GM21786 (cell line): ENCODE results near the gene PNMT.
"Not testable (repeated sequence)": the region's sequence is repeated elsewhere in the genome, so short reads cannot be mapped to it uniquely, and the experiment has no call there.

Experiments
- ATAC-seq: cut with Tn5 transposase; IDR thresholded peaks from one replicate; pipeline ENCODE4 v1.9.1; 2021; ENCODE audit not compliant: unreplicated experiment

PNMT gene

DNA sequence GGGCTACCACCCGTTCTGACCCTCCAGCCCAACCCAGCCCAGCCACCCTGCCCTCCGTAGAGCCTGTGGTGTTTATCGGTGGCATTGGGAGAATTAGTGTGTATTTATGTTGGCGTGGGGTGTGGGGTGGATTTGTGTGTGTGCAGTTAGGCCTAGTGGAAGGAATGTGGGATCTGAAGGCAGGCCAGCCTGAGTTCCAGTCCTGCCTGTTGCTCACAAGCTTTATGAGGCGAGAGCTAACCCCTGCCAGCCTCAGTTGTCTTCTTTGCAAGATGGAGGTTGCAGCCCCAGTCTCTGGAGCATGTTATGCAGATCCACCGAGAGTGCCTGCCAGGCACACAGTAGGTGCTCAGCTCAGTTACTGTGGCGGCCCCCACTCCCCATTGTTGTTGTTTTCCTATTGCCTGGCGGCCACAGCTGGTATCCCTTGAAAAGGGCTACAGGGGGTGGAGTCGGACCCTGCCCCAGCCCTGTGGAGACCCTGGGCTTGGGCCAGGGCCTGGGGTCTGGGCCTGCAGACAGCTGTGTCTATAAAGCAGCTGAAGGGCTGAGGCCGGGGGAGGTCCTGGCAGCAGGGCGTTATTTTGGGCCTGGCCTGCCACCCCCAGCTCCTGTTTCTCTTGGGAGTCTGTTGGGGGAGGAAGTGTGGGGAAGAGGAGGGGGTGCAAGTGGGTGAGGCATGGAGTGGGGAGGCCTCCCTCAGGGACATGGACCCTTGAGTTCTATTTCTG lies 36.7 kb downstream of the PNMT start:
- no peak for ATAC-seq

DNA sequence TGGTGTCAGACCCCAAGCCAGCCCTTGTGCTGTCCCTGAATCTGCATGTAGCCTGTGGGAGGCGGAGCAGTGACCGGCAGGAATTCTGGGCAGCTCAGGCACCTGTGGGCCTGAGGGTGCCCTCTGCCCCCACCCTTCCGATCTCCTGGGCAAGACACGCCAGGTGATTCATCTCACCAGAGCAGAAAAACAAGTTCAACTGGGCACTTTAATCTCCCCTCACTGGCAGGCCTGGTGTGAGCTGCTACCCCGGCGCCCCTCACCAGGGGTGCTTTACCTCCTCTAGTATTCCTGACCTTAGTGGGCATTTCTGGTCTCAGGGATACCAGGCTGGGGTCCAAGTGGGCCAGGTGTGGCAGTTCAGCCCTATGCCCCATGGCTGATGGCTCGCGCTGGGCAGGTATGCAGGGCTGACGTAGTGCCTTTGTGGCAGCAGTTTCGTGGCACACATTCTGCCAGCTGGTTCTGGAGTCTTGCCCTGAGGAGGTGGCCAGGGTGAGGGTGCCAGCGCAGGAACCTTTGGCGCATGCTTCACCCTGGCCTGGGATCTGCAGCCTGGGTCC lies 37.6 kb downstream of the PNMT start:
- ATAC-seq = no peak

DNA sequence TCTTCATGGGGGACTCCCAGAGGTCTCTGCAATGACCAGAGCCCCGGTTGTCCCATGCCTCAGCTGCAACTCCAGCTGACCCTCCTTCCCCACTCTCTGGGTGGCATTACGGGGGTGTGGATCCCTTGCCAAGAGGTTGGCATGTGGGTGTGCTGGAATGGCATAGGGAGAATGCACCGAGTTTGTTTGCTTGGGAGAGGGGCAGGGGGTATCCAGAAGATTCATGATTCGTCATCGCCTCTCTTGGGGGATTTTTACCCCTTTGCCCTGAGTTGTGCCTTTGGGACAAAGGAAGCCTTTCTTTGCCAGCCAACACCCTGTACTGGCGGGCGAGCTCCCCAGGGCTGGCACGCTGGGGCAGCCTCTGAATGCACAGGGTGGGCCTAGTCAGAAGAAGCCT lies 38.1 kb downstream of the PNMT start:
- no peak for ATAC-seq

DNA sequence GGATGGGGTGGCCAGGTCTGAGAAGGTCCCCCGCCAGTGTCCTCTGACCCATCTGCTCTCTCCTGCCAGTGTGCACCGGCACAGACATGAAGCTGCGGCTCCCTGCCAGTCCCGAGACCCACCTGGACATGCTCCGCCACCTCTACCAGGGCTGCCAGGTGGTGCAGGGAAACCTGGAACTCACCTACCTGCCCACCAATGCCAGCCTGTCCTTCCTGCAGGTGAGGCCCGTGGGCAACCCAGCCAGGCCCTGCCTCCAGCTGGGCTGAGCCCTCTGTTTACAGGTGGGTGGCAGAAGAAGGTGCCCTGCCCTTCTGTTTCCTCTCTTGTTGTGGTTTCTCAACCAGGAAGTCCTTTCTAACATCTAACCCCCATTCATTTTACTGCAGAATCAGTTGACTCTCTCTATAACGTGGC lies 38.7 kb downstream of the PNMT start:
- no peak for ATAC-seq

DNA sequence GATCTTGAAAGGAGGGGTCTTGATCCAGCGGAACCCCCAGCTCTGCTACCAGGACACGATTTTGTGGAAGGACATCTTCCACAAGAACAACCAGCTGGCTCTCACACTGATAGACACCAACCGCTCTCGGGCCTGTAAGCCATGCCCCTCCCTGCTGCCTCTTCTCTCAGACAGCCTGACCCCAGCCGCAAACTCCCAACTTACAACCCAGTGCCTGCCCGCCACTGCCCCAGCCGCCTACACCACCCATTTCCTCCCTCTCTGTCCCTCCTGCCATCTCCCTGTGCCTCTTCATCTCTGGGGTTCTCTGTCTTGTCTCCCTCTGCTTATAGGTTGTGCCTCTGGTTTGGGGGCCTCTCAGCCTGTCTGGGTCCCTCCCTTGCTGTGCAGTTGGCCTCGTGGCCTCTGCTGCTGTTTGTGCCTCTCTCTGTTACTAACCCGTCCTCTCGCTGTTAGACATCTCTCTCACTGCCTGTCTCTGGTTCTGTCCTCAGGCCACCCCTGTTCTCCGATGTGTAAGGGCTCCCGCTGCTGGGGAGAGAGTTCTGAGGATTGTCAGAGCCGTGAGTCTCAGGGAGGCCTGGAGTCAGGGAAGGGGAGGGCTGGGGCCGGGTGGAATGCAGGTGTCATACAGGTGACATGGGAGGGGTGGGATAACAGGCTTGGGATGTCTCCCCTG lies 41.2 kb downstream of the PNMT start:
- no peak for ATAC-seq

DNA sequence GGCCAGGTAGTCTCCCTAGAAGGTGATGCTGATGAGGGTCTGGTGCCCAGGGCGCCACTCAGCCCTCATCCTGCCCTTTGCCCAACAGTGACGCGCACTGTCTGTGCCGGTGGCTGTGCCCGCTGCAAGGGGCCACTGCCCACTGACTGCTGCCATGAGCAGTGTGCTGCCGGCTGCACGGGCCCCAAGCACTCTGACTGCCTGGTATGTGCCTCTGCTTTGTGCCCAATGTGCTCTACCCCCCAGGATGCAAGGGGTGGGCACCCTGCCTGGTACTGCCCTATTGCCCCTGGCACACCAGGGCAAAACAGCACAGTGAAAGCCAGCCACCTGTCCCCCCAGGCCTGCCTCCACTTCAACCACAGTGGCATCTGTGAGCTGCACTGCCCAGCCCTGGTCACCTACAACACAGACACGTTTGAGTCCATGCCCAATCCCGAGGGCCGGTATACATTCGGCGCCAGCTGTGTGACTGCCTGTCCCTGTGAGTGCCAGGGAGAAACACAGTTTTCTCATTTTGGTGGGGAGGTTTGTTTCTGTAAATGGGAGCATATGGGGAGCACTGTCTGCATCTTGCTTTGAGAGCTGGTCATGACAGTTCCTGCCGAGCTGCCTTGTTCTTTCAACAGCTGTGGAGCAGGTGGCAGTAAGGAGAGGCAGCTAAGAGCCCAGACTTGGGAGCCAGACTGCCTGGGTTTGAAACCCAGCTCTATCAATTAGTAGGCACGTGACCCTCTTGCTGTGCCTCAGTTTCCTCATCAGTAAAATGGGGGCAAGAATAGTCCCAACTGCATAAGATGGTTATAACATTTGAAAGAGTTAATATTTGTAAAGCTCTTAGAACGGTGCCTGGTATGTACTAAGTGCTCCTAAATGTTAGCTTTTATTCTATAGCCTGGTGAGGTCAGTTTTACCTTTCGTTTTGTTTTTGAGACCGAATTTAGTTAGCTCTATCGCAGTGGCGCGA lies 42.0 kb downstream of the PNMT start:
- no peak for ATAC-seq

DNA sequence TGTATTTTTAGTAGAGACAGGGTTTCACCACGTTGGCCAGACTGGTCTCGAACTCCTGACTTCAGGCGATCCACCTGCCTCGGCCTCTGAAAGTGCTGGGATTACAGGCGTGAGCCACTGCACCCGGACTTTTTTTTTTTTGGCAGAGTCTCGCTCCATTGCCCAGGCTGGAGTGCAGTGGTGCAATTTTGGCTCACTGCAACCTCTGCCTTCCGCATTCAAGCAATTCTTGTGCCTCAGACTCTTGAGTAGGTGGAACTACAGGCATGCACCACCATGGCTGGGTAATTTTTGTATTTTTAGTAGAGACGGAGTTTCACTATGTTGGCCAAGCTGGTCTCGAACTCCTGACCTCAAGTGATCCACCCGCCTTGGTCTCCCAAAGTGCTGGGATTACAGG lies 42.8 kb downstream of the PNMT start:
- not testable (repeated sequence) for ATAC-seq

DNA sequence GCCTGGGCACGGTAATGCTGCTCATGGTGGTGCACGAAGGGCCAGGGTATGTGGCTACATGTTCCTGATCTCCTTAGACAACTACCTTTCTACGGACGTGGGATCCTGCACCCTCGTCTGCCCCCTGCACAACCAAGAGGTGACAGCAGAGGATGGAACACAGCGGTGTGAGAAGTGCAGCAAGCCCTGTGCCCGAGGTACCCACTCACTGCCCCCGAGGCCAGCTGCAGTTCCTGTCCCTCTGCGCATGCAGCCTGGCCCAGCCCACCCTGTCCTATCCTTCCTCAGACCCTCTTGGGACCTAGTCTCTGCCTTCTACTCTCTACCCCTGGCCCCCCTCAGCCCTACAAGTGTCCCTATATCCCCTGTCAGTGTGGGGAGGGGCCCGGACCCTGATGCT lies 43.6 kb downstream of the PNMT start:
- no peak for ATAC-seq

DNA sequence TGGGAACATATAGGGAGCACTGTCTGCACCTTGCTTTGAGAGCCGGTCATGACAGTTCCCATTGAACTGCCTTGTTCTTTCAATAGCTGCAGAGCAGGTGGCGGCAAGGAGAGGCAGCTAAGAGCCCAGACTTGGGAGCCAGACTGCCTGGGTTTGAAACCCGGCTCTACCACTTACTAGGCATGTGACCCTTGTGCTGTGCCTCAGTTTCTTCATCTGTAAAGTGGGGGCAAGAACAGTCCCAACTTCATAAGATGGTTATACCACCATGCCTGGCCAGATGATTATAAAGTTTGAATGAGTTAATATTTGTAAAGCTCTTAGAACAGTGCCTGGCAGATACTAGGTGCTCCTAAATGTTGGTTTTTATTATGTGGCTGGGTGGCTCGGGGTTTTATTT lies 46.0 kb downstream of the PNMT start:
- ATAC-seq = no peak

DNA sequence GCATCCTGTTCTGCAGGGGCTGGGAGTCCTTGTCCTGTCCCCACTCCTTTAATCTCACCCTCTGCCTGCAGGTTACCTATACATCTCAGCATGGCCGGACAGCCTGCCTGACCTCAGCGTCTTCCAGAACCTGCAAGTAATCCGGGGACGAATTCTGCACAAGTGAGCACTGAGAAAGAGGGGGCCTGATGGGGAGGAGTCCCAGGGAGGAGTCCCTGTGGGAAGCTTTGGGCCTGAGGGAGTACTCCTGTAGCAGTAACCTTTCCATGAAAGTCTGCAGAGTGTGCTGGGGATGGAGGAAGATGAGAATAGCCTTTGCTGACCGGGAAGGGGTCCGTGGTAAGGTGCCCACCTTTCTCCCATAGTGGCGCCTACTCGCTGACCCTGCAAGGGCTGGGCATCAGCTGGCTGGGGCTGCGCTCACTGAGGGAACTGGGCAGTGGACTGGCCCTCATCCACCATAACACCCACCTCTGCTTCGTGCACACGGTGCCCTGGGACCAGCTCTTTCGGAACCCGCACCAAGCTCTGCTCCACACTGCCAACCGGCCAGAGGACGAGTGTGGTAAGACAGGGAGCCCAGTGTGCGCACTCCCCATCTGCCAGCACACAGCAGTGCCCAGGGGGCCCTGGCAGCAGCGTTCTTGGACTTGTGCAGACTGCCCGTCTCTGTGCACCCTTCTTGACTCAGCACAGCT lies 47.3 kb downstream of the PNMT start:
- ATAC-seq = no peak

DNA sequence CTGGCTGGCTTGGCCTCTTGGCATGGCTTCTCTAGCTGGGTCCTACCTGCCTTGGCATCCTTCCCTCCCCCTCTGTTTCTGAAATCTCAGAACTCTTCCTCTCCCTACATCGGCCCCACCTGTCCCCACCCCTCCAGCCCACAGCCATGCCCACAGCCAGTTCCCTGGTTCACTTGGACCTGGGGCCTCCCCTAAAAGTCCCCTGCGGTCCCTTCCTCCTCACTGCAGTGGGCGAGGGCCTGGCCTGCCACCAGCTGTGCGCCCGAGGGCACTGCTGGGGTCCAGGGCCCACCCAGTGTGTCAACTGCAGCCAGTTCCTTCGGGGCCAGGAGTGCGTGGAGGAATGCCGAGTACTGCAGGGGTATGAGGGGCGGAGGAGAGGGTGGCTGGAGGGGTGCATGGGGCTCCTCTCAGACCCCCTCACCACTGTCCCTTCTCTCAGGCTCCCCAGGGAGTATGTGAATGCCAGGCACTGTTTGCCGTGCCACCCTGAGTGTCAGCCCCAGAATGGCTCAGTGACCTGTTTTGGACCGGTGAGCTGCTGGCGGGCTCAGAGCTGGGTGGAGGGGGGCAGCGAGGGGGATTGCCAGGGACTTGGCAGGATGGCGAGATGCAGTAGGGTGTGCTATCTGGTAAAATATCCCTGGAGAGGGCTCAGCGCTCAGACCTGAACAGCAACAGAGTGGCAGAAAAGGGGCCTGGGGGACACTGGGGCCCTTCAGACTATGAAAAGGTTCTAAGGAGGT lies 48.0 kb downstream of the PNMT start:
- no peak for ATAC-seq

DNA sequence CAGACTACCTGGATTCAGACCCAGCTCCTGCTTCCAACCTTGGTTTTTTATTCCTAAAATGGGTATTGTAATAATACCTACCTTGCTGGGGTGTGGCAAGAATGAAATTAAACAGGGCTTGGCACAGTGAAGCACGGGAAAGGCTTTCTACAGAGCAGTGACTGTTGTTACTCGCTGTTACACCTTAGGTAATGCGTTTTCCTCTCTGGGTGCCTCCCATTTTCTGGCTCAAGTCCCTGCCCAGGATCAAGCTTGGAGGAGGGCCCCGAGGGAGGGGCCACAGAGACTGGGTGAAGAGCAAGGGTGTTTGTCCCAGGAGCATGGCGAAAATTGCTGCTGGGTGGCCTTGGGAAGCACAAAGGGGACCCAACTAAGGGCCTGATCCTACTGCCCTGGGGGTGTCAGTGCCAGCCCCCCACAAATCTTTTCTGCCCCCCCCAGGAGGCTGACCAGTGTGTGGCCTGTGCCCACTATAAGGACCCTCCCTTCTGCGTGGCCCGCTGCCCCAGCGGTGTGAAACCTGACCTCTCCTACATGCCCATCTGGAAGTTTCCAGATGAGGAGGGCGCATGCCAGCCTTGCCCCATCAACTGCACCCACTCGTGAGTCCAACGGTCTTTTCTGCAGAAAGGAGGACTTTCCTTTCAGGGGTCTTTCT lies 48.8 kb downstream of the PNMT start:
- no peak for ATAC-seq

DNA sequence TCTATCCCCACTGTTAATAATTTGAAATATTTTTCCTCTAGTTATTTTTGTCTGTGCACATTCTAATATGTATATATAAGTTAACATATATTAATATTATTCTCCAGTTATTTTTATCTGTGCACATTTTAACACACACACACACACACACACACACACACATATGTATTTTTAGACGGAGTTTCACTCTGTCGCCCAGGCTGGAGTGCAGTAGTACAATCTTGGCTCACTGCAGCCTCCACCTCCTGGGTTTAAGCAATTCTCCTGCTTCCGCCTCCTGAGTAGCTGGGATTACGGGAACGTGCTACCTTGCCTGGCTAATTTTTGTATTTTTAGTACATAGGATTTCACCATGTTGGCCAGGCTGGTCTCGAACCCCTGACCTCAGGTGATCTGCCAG lies 49.4 kb downstream of the PNMT start:
- ATAC-seq = no peak

DNA sequence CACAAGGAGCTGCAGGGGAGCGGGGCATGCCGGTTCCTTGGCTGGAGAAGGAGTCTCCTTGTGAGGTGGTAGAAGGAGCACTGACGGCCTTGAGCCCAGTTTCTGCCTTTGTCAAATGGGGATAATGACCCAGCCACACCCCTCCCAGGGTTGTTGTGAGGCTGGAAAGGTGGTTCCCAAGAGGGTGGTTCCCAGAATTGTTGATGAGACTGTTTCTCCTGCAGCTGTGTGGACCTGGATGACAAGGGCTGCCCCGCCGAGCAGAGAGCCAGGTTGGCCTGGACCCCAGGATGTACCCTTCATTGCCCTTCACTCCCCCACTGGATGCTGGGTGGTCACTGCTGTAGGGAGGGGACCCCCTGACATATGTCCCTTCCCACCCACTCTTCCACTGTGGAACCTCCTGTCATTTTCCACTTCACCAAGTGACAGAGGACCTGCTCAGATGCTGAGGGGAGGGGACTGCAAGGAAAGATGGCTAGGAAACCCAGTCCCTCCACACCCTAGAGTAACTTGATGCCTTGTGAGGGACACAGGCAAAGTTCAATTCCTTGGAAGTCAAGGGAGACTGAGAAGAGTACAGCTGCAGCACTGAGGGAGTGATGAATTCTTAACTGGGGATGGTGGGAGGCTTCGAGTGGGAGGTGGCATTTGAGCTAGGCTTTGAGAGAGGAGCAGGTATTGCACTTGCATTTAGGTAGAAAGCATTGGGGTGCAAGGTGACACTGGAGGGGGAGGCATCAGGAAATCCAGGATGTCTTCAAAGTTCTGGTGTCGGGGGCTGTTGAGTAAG lies 51.5 kb downstream of the PNMT start:
- ATAC-seq = no peak
